ENCODE data around the gene SAPCD1. TPM values are rescaled to one million over a fixed set of nuclear protein-coding genes. Genes with fewer than 3 reads are reported as not detected.
A peak's percentile ranks its signal among the peaks of the same experiment; 100 is the strongest.
"Not testable (repeated sequence)": the region's sequence is repeated elsewhere in the genome, so short reads cannot be mapped to it uniquely, and the experiment has no call there.

Gene SAPCD1
- total RNA-seq, 1 experiment from 2014 or later: 1.7 TPM

DNA sequence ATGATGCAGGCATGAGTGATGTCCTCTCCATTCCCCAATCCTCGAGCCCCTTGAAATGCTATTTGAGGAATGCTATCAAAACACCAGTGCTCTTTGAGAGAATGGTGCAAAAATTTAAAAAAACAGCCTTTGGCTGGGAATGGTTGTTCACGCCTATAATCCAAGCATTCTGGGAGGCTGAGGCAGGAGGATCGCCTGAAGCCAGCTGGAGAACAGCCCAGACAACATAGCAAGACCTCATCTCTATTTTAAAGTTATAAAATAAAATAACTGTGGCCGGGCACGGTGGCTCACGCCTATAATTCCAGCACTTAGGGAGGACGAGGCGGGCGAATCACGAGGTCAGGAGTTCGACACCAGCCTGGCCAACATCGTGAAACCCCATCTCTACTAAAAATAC is 37.3 kb downstream of the SAPCD1 start:
- DNase-seq (ENCODE audit: low read depth): no peak

DNA sequence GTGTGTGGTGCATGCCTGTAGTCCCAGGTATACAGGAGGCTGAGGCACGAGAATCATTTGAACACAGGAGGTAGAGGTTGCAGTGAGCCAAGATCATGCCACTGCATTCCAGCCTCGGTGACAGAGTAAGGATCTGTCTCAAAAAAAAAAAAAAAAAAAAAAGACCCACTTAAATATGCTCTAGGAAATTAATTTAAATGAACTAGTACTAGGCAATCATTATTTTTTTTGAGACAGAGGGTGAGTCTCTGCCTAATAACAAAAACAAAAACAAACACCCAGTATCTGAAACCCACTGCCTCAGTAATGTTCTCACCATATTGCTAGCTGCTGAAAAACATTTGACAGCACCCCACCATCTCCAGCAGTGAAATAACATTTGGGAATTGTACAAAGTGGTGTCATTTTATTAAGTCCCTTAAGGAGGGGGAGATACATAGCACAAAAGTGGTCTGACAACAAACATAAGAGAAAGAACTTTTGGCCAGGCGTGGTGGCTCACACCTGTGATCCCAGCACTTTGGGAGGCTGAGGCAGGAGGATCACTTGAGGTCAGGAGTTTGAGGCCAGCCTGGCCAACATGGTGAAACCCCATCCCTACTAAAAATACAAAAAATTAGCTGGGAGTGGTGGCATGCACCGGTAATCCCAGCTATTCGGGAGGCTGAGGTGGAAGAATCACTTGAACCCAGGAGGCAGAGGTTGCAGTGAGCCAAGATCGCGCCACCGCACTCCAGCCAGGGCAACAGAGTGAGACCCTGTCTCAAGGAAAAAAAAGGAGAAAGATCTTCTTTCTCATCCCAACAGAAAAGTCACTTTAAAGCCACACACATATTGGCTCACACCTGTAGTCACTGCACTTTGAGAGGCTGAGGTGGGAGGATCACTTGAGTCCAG is 38.8 kb downstream of the SAPCD1 start:
- DNase-seq (ENCODE audit: low read depth): not testable (repeated sequence)

DNA sequence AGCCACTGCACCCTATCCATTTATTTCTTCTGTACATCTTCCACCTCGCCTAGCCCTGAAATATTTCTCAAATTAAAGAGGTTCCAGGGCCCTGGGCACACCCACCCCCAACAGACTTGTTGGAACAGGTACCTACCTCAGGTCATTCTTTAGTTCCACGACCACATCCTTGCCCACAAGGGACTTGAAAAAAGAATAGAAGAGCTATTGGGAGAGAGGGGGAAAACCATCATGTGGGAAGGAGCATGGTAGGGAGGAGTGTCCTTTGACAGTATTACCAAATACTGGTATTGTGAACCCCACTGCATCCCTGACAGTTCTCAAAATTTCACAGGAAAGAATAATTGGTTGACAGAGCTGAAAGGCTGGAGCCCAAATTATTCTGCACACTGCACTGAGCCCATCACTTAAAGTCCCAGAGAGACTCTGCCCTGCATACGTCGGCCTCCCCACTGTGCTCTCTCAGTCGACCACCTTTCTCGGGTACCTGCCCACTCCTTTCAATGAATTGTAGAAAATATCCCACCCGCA is 43.5 kb downstream of the SAPCD1 start:
- DNase-seq (ENCODE audit: low read depth): no peak

DNA sequence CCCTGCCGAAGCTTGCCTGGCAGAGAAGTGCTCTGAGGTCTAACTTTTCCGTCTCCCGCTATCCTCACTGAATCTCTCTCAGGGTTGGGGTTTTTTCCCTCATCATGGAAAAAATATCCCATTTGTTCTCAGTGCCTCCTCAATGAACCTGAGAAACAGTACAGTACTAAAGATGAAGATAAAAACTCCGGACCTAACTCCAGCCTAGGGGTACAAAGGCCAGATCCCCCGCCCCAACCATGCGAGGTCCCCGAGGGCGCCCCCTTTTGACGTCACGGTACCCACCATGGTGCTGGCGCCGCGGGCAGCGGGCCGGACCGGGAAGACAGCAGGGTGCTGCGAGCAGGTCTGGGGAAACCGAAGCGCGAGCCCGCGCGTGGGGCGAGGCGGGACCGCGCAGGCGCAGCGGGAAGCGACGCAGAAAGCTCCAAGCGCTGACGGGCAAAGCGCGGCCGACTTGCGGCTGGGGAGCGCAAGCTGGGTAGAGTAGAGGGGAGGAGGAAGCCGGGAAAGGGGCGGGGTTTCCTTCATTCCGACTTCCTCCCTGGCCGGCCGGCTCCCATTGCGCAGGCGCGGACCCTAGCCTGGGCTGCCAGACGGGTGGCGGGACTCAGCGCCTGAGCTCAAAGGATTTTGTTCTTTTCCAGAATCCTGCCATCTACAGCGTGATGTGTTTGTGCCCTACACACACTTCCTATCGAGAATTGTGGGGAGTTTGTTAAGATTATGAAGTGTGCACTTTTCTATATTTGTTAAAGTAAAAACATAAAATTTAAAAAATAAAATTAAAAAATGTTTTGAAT is 44.2 kb downstream of the SAPCD1 start, which contains the start of gene LSM2:
Gene LSM2 (minus strand): TSS at position 497 of the 803 bp plus-strand sequence. CDS start 209 bp downstream, at position 288.
- peak; percentile 99 for DNase-seq (ENCODE audit: low read depth)

GRCh38 chr6:31808599-31808998 is 46.1 kb downstream of the SAPCD1 start:
- not testable (repeated sequence) for DNase-seq (ENCODE audit: low read depth)

- DNase-seq (ENCODE audit: low read depth): no peak
Observed at GRCh38 chr6:31811645-31812044, 49.2 kb downstream of the SAPCD1 start.

DNA sequence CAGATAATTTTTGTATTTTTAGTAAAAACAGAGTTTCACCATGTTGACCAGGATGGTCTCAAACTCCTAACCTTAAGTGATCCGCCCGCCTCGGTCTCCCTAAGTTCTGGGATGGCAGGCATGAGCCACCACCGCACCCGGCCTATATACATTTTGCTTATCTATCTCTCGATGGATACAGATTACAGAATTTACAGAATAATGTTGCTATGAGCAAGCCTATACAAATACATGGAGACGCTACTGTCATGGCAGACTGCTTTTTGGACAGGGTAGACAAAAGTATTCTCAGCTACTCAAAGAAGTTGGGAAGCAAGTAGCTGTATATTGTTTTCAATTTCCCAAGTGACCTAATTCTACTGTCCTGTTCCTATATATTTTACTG is 51.0 kb downstream of the SAPCD1 start:
- no peak for DNase-seq (ENCODE audit: low read depth)

Other genes starting within 250 kb of the SAPCD1 start
- gene MCCD1, start 233.7 kb upstream of the SAPCD1 start, total RNA-seq (2014; rRNA removed; shearing (Covaris generic)): not detected in 2 replicates
- gene DDX39B, start 220.7 kb upstream of the SAPCD1 start, total RNA-seq (2014; rRNA removed; shearing (Covaris generic)): 351 and 506 TPM in 2 replicates
- 0.20 TPM in 1 of 2 replicates, not detected in the other for gene ATP6V1G2, start 216.0 kb upstream of the SAPCD1 start, total RNA-seq (2014; rRNA removed; shearing (Covaris generic))
- gene NFKBIL1, start 215.0 kb upstream of the SAPCD1 start, total RNA-seq (2014; rRNA removed; shearing (Covaris generic)): 12.8 and 25.7 TPM in 2 replicates
- not detected in 2 replicates for gene LTA, start 190.4 kb upstream of the SAPCD1 start, total RNA-seq (2014; rRNA removed; shearing (Covaris generic))
- 0.47 and 0.62 TPM in 2 replicates for gene TNF, start 187.1 kb upstream of the SAPCD1 start, total RNA-seq (2014; rRNA removed; shearing (Covaris generic))
- gene LTB, start 180.2 kb upstream of the SAPCD1 start, total RNA-seq (2014; rRNA removed; shearing (Covaris generic)): 2.1 and 4.6 TPM in 2 replicates
- gene LST1, start 176.4 kb upstream of the SAPCD1 start, total RNA-seq (2014; rRNA removed; shearing (Covaris generic)): not detected in 2 replicates
- not detected in 2 replicates for gene NCR3, start 169.7 kb upstream of the SAPCD1 start, total RNA-seq (2014; rRNA removed; shearing (Covaris generic))
- gene AIF1, start 147.4 kb upstream of the SAPCD1 start, total RNA-seq (2014; rRNA removed; shearing (Covaris generic)): not detected in 2 replicates
- gene PRRC2A, start 141.9 kb upstream of the SAPCD1 start, total RNA-seq (2014; rRNA removed; shearing (Covaris generic)): 71.4 and 121 TPM in 2 replicates
- gene BAG6, start 110.0 kb upstream of the SAPCD1 start, total RNA-seq (2014; rRNA removed; shearing (Covaris generic)): 194 and 317 TPM in 2 replicates
- gene APOM, start 106.8 kb upstream of the SAPCD1 start, total RNA-seq (2014; rRNA removed; shearing (Covaris generic)): 3.7 and 6.9 TPM in 2 replicates
- gene C6orf47, start 101.9 kb upstream of the SAPCD1 start, total RNA-seq (2014; rRNA removed; shearing (Covaris generic)): 29.9 and 37.5 TPM in 2 replicates
- 17.7 and 31.6 TPM in 2 replicates for gene GPANK1, start 97.7 kb upstream of the SAPCD1 start, total RNA-seq (2014; rRNA removed; shearing (Covaris generic))
- gene CSNK2B, start 96.6 kb upstream of the SAPCD1 start, total RNA-seq (2014; rRNA removed; shearing (Covaris generic)): 645 and 1,183 TPM in 2 replicates
- gene LY6G5B, start 92.7 kb upstream of the SAPCD1 start, total RNA-seq (2014; rRNA removed; shearing (Covaris generic)): 0.10 and 1.1 TPM in 2 replicates
- 2.0 and 2.5 TPM in 2 replicates for gene LY6G5C, start 81.6 kb upstream of the SAPCD1 start, total RNA-seq (2014; rRNA removed; shearing (Covaris generic))
- 37.0 and 51.9 TPM in 2 replicates for gene ABHD16A, start 59.3 kb upstream of the SAPCD1 start, total RNA-seq (2014; rRNA removed; shearing (Covaris generic))
- gene LY6G6F, start 55.8 kb upstream of the SAPCD1 start, total RNA-seq (2014; rRNA removed; shearing (Covaris generic)): not detected in 2 replicates
- not detected in 2 replicates for gene LY6G6D, start 47.3 kb upstream of the SAPCD1 start, total RNA-seq (2014; rRNA removed; shearing (Covaris generic))
- not detected in 2 replicates for gene LY6G6C, start 40.9 kb upstream of the SAPCD1 start, total RNA-seq (2014; rRNA removed; shearing (Covaris generic))
- gene MPIG6B, start 39.3 kb upstream of the SAPCD1 start, total RNA-seq (2014; rRNA removed; shearing (Covaris generic)): not detected in 2 replicates
- gene DDAH2, start 33.4 kb upstream of the SAPCD1 start, total RNA-seq (2014; rRNA removed; shearing (Covaris generic)): 75.1 and 90.7 TPM in 2 replicates
- gene CLIC1, start 26.1 kb upstream of the SAPCD1 start, total RNA-seq (2014; rRNA removed; shearing (Covaris generic)): 1,686 and 1,715 TPM in 2 replicates
- gene MSH5, start 22.7 kb upstream of the SAPCD1 start, total RNA-seq (2014; rRNA removed; shearing (Covaris generic)): 12.8 and 19.4 TPM in 2 replicates
- gene VWA7, start 14.7 kb downstream of the SAPCD1 start, total RNA-seq (2014; rRNA removed; shearing (Covaris generic)): 0.94 and 1.8 TPM in 2 replicates
- 33.1 and 51.2 TPM in 2 replicates for gene VARS1, start 33.1 kb downstream of the SAPCD1 start, total RNA-seq (2014; rRNA removed; shearing (Covaris generic))
- gene LSM2, start 44.3 kb downstream of the SAPCD1 start, total RNA-seq (2014; rRNA removed; shearing (Covaris generic)): 162 and 306 TPM in 2 replicates
- 0.30 and 2.5 TPM in 2 replicates for gene HSPA1L, start 52.6 kb downstream of the SAPCD1 start, total RNA-seq (2014; rRNA removed; shearing (Covaris generic))
- 163 and 238 TPM in 2 replicates for gene HSPA1A, start 52.9 kb downstream of the SAPCD1 start, total RNA-seq (2014; rRNA removed; shearing (Covaris generic))
- gene HSPA1B, start 65.1 kb downstream of the SAPCD1 start, total RNA-seq (2014; rRNA removed; shearing (Covaris generic)): 185 and 359 TPM in 2 replicates
- 210 and 218 TPM in 2 replicates for gene NEU1, start 100.2 kb downstream of the SAPCD1 start, total RNA-seq (2014; rRNA removed; shearing (Covaris generic))
- 0.20 TPM in 1 of 2 replicates, not detected in the other for gene SLC44A4, start 116.3 kb downstream of the SAPCD1 start, total RNA-seq (2014; rRNA removed; shearing (Covaris generic))
- gene EHMT2, start 135.0 kb downstream of the SAPCD1 start, total RNA-seq (2014; rRNA removed; shearing (Covaris generic)): 51.0 and 73.4 TPM in 2 replicates
- 0.76 and 2.3 TPM in 2 replicates for gene ZBTB12, start 139.4 kb downstream of the SAPCD1 start, total RNA-seq (2014; rRNA removed; shearing (Covaris generic))
- gene C2, start 165.1 kb downstream of the SAPCD1 start, total RNA-seq (2014; rRNA removed; shearing (Covaris generic)): 2.9 and 3.3 TPM in 2 replicates
- gene CFB, start 183.4 kb downstream of the SAPCD1 start, total RNA-seq (2014; rRNA removed; shearing (Covaris generic)): 7.8 and 8.4 TPM in 2 replicates
- 201 and 228 TPM in 2 replicates for gene NELFE, start 196.3 kb downstream of the SAPCD1 start, total RNA-seq (2014; rRNA removed; shearing (Covaris generic))
- gene SKIC2, start 196.5 kb downstream of the SAPCD1 start, total RNA-seq (2014; rRNA removed; shearing (Covaris generic)): 60.4 and 72.3 TPM in 2 replicates
- 26.8 and 33.3 TPM in 2 replicates for gene DXO, start 209.5 kb downstream of the SAPCD1 start, total RNA-seq (2014; rRNA removed; shearing (Covaris generic))
- 4.1 and 5.6 TPM in 2 replicates for gene C4A, start 219.4 kb downstream of the SAPCD1 start, total RNA-seq (2014; rRNA removed; shearing (Covaris generic))